Smooth muscle cell of the brain vasculature (primary cell): ENCODE data around the gene SEC11A.
"Not testable (repeated sequence)": the region's sequence is repeated elsewhere in the genome, so short reads cannot be mapped to it uniquely, and the experiment has no call there.

ENCODE experiments used
- DNase-seq: peaks from one replicate; pipeline ENCODE4 v3.0.0-alpha.2; 2012; ENCODE audit warnings: low read depth, low spot score

SEC11A gene

DNA sequence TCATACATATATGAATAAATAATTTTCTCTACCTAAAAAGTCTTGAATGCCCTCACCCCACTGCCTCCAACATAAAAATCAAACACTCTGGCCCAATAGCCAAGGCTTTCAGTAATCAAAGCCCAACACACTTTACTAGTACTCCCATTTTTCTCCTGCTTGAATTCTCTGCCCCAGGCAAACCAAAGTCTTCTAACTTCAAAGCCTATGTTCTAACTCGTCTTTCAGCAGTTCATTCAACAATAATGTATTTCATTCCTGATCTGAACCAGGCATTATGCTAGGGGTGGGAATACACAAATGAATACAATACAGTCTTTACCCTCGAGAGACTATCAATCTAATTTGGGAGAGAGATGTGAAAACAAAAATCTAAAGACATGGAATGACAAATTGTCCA, 21.1 kb upstream of the SEC11A start:
- no peak for DNase-seq

DNA sequence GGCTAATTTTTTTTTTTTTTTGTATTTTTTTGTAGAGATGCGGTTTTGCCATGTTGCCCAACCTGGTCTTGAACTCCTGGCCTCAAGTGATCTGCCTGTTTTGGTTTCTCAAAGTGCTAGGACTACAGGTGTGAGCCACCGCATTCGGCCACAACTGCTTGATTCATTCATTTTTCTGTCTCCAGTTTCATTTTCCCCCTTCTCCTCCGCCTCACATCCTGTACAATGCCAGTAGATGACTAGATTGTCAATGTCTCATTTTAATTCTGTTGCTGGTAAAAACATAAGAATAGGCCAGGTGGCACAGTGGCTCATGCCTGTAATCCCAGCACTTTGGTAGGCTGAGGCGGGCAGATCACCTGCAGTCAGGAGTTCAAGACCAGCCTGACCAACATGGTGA, 20.4 kb upstream of the SEC11A start:
- DNase-seq, result no peak

DNA sequence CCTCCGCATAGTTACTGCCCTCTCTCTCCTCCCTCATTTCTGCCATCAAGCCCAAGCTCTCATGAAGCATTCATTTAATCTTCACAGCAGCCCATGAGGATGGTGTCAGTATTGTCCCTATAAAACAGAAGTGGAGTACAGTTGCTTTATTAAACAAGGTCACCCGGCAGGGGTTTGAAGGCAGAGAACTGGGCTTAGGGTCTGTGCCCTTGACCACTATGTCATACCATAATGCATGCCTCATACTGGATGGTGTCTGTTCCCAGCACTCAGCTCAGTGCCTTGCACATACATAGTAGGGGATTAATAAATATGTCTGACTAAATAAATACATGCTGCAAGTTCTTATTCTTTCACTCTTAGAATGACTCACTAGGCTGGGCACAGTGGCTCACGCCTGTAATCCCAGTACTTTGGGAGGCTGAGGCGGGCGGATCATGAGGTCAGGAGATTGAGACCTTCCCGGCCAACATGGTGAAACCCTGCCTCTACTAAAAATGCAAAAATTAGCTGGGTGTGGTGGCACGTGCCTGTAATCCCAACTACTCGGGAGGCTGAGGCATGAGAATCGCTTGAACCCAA, 19.6 kb upstream of the SEC11A start:
- DNase-seq, result not testable (repeated sequence)

DNA sequence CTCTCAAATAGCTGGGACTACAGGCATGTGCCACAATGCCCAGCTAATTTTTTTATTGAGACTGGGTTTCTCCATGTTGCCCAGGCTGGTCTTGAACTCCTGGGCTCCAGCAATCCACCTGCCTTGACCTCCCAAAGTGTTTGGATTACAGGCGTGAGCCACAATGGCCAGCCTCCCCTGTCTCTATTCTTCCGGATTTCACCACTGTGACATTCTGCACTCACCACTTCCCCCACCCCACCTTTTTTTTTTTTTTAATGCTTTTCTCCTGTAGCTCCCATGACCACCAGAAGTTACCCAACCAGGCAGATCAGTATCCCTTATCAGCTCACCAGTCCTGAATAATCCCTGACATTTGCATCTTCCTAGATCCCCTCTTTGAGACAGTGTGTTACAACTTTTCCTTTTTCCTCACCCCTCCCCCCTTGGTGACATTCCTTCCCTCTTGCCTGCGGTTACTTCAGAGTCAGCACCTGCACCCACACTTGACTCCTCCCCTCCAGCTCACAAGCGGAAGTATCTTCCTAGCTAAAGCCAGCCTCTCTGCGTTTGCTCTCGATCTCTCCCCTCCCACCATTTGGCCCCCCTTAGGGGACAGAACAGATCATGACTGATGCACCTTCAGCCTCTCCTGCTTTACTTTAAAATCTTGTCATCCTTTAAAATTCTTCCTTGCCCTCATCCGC, 19.0 kb upstream of the SEC11A start:
- no peak for DNase-seq

DNA sequence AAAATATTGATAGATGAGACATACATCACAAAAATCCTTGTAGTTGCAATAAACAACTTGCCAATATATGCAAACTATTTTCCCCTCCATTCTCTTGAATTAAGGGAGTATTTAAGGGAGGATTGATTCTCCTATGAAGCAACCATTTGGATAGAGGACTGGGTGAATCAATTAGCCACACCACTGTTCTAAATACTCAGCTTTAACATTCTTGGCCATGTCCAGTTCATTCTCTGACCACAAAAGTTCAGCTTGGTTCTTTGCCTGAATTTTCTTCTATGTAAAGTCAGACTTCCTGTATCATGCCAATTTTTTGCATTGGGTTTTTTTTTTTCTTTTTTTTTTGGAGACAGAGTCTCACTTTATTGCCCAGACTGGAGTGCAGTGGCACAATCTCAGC, 15.8 kb upstream of the SEC11A start:
- no peak for DNase-seq

DNA sequence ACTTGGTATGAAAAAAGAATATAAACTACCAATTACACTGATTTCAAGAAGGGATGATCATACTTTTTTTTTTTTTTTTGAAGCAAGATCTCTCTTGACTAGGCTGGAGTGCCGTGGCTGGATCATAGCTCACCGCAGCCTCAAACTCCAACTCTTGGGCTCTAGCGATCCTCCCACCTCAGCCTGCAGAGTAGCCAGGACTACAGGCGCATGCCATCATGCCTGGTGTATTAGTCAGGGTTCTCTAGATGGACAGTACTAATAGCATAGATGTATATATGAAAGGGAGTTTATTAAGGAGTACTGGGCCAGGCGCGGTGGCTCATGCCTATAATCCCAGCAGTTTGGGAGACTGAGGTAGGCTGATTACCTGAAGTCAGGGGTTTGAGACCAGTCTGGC, 11.5 kb upstream of the SEC11A start:
- DNase-seq, result no peak

DNA sequence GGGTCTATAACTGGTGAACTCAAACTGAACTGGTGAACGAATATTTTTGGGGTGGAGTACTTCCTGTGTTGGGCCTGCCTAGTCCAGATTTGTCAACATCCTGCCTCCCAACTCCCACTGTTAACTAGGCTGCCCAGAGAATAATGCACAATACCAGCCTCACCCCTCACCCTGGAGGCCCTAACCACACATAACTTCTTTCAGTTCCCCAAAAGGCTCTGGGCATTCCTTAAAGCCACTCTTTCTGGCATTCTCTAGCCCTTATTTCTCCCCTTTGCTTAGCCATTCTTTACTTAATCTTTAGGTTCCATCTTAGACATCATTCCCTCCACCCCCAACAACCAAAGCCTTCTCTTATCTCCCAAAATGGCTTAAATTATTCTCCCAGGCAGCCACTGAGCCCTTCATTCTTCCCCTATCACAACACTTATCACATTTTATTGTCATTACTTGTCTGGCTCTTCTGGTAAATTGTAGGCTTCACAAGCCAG, 9.1 kb upstream of the SEC11A start:
- DNase-seq, result no peak

DNA sequence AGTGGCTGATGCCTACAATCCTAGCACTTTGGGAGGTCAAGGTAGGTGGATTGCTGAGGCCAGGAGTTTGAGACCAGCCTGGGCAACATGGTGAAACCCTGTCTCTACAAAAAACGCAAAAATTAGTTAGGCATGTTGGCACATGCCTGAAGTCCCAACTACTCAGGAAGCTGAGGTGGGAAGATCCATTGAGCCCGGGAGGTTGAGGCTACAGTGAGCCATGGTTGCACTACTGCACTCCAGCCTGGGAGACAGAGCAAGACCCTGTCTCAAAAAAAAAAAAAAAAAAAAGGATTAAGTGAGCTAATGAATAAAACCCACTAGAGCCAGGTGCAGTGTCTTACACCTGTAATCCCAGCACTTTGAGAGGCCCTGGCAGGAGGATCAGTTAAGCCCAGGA, 6.7 kb upstream of the SEC11A start:
- DNase-seq, result no peak

DNA sequence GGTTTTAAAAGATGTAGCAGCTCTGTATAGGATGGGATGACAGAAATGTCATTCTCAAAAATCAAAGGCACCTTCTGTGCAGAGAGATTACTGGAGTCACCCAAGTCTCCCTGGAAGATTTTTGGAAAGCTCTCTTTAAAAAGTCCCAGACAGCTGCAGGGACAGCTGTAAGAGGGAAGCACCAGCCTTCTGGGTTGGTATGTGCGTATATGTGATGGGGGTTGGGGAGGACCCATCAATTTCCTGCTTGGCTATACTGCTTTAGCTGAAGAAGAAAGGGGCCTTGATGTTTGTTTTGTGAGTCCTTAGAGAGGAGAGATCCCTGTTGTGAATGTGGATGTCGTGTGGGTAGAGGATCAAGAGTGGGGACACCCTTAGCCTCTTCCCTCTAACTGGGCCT, 5.4 kb upstream of the SEC11A start:
- DNase-seq, result no peak

DNA sequence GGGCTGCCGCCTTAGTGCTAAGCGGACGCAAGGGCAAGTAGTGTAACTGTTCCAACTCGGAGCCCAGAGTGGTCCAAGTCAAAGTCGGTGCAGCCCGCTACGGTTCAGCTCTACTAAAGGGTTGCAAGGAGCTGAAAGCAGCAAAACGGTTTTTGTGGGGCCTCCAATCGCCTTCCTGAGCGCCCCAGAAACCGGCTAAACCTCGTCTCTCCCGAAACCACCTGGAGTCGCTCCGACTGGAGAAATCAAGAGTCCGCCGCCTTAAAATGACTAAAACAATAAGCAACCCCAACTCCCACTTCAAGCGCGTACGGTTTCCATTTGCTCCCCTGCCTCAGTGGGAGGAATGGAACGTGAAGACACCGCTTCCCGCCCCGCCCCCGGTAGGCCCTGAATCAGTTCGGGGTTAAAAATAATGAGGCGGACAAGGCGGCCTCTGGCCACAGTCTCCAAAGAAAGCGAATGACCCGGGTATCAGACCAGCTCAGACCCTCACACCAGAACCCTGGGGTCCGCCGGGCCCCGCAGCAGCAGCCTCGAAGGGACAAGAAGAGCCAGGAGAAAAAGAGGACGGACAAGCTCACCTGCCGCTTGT, 401 bp downstream of the SEC11A start:
- no peak for DNase-seq

DNA sequence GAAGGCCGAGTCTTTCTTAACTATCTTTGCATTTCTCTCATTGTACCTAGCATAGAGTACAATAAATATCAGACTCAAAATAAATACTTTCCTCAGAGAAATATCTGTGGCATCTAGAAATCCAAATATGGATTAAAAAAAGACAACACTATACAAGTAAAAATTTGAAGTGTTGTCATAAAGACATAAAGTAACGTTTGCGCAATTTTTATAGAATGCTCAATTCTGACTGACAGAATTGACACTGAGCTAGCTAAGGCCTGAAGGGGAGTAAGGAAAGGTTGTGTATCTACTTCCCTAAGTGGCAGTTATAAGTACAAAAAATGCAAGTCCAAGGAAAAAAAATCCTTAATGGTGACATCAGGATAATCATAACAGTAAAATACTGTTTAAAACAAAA, 1.1 kb downstream of the SEC11A start:
- DNase-seq, result no peak

DNA sequence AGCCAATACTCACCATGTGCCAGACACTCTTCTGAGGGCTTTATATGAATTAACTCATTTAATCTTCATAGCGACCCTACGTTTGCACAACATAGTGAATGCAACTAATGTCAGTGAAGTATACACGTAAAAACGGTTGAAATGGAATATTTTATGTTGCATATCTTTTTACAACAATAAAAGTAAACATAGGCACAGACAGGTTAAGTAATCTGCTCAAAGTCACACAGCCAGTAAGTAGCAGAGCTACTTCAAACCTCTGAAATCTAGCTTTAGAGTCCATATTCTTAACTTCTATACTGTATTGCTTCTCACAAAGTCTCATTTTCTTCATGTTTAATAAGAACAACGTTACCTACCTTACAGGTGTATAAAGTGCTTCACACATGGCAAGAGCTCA, 1.6 kb downstream of the SEC11A start:
- DNase-seq, result no peak

DNA sequence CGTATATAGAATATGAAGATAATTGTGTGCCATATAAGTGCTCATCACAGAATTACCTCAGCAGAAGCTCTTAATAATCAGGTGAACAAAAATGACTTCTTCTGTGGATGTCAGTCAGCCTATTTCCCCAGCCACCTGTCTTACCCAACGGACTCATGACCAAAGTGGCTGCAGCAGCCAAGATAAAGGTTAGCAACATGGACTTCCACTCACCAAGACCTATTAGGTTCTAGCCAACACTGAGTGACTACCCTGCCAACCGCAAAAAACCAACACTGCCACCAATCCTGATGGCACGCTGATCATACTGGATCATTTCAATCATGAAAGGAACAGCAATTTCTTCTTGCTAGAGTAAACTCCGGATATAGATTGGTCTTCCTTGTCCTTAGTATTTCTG, 12.1 kb downstream of the SEC11A start:
- no peak for DNase-seq

DNA sequence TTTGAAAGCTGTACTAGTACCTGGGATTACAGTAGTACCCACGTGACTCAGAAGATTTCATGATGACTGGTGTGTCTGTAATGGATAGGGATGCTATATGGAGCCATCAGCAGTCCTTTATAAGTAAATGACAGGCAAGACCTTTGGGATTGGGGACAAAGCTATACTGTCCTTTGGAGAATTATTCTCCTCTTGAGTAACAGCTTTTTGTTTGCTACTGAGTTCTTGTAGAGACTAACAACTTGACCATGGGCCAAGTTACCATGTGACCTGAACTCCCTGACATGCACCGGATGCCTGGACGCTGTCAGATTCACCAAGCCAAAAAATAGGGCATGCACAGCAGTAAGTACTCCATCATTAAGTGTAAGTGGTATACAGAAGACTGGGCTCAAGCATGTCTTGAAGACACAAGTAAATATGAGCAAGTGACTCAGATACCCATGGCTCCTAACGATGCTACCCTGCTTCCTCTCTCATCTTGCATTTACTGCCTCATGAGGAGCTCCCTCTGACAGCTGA, 12.9 kb downstream of the SEC11A start:
- no peak for DNase-seq

DNA sequence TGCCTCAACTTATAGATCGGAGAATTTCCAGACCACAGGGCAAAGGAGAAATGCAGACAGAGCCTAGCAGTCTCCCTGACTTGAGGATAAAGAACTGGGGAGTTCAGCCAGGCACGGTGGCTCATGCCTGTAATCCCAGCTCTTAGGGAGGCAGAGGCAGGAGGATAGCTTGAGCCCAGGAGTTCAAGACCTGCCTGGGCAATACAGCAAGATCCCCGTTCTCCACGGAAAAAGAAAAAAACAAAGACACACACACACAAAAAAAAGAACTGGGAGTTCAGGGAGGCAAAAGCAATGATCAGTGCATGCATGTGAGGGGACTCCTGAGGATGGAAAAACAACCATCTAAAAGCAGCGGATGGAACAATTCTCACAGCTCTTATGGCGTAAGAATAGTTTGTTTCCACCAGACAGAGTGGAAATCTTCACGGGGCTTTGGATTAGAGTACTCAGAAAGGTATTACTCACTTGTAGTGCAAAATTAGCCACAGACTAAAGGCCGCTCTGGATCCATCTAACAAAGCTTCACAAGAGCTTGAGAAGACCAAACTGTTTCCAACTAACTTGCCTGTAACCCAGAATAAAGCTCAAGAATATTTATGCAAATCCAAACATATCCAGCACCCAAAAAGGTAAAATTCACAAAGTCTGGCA, 16.3 kb downstream of the SEC11A start:
- no peak for DNase-seq

DNA sequence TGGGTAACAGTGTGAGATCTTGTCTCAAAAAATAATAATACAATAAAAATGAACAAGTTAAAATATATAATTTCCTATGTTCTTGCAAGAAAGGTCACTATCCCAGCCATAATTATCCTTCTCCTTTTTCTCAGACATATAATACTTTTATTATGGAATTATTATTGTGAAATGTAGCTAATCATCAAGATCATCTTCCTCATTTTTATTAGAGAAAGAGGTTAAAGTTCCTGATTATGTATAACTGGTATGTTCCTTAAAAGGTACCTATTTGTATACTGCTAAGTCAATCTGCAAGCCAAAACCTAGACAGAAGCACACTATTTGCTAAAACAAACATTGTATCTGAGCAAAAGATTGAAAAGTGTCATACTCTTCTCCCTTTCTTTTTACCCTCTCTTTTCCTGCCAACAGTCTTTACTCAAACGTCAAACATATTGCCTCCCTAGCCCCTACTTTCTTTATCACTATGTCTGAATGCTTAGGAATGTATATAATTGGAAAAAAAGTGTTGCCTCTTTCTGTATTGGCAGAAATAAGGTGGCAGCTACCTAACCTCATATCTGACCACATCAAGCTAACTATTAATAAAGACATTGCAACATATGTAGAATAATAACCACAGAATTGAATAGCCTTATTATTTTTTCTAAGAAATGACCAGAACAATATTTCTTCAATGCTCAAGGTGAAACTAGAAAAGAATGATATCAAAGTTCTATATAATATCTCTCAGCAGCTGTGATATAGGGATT, 18.5 kb downstream of the SEC11A start:
- no peak for DNase-seq

DNA sequence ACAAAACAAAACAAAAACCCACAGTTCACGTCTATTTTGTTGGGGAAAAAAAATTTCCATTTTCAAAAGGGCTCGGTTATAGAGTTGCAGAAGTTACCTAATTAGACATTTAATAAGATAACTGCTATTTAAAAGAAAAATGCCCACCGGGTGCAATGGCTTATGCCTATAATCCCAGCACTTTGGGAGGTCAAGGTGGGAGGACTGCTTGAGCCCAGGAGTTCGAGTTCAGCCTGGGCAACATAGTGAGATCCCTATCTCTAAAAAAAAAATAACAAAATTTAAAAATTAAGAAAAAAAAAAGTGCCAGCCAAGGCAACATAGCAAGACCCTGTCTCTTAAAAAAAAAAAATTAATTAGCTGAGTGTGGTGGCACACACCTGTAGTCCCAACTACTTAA, 19.2 kb downstream of the SEC11A start:
- no peak for DNase-seq

DNA sequence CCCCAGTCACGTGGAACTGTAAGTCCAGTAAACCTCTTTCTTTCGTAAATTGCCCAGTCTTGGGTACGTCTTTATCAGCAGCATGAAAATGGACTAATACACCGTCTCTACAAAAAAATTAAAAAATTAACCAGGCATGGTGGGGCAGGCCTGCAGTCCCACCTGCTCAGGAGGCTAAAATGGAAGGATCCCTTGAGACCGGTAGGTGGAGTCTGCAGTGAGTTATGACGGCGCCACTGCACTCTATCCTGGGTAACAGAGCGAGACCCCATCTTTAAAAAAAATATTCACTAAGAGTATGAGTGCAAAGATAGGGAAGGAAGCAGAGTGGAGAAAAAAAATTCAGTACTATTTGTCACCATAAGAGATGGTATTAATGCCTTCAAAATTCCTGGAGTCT, 25.6 kb downstream of the SEC11A start:
- no peak for DNase-seq

DNA sequence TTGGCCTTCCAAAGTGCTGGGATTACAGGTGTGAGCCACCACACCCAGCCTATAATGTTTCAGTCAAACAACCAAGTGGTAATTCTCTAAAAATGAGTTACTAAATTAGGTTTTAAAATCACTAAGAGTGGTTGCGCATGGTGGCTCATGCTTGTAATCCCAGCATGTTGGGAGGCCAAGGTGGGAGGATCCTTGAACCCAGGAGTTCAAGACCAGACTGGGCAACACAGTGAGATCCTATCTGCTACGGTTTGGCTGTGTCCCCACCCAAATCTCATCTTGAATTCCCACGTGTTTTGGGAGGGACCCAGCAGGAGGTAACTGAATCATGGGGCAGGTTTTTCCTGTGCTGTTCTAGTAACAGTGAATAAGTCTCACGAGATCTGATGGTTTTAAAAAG, 26.1 kb downstream of the SEC11A start:
- DNase-seq, result no peak

DNA sequence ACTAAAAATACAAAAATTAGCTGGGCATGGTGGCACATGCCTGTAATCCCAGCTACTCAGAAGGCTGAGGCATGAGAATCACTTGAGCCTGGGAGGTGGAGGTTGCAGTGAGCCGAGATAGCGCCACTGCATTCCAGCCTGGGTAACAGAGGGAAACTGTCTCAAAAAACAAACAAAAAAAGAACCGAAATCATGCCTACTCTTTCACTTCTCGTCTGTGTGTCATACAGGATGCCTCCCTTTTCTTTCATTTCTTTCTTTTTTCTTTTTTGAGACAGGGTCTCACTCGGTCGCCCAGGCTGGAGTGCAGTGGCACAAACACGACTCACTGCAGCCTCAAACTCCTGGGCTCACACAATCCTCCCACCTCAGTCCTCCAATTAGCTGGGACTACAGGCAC, 29.5 kb downstream of the SEC11A start:
- not testable (repeated sequence) for DNase-seq

DNA sequence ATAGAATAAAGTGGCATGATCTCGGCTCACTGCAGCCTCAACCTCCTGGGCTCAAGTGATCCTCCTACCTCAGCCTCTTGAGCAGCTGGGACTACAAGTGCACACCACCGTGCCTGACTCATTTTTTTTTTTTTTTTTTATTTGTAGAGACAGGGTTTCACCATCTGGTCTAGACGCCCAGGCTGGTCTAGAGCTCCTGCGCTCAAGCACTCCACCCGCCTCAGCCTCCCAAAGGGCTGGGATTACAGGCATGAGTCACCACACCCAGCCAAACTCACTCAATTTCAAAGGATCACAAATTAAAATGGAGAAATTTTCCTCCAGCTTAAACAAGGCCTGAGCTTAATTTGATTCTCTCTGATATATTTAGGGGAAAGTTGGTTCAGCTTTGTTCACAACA, 30.6 kb downstream of the SEC11A start:
- no peak for DNase-seq

DNA sequence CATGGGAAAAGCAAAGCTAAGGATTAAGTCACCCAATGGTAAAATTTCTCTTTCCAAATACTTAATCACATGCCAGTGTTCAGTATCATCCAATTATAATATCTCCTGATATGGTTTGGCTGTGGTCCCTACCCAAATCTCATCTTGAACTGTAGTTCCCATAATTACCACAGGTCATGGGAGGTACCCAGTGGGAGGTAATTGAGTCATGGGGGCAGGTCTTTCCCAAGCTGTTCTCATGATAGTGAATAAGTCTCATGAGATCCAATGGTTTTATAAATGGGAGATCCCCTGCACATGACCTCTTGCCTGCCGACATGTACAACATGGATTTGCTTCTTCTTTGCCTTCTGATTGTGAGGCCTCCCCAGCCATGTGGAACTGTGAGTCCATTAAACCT, 31.8 kb downstream of the SEC11A start:
- no peak for DNase-seq
